ENCODE results near the gene RNF213.
A peak's percentile ranks its signal among the peaks of the same experiment; 100 is the strongest.
"Not testable (repeated sequence)": the region's sequence is repeated elsewhere in the genome, so short reads cannot be mapped to it uniquely, and the experiment has no call there.

RNF213 gene

DNA sequence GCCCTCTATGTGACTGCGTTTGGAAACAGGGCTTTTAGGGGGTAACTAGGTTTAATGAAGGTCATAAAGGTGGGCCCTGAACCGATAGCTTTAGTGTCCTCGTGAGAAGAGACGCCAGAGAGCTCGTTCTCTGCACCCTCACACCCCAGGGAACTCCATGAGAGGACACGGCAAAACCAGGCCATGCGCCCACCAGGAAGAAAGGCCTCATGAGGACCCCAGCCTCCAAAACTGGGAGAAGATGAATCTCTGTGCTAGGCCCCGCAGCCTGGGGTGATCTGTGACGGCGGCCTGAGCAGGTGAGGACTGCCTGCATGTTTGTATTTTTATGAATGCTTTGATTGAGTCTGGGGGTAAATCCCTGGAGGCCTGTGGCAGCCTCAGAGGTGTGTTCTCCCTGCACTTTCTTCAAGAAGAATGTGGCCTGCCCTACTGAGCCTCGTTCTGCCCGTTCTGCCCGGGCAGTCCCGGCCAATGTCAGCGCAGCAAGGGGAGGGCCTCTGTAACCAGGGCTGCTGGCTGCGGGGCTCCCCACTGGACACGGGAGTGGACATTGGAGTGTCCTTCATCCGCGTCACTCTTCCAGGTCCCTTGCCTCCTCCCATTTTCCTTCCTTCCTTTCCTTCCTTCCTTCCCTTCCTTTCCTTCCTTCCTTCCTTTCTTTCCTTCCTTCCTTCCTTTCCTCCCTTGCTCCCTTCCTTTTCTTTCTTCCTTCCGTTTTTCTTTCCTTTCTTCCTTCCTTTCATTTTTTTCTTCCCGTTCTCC lies 6.8 kb upstream of the RNF213 start:
- no peak for DNase-seq

DNA sequence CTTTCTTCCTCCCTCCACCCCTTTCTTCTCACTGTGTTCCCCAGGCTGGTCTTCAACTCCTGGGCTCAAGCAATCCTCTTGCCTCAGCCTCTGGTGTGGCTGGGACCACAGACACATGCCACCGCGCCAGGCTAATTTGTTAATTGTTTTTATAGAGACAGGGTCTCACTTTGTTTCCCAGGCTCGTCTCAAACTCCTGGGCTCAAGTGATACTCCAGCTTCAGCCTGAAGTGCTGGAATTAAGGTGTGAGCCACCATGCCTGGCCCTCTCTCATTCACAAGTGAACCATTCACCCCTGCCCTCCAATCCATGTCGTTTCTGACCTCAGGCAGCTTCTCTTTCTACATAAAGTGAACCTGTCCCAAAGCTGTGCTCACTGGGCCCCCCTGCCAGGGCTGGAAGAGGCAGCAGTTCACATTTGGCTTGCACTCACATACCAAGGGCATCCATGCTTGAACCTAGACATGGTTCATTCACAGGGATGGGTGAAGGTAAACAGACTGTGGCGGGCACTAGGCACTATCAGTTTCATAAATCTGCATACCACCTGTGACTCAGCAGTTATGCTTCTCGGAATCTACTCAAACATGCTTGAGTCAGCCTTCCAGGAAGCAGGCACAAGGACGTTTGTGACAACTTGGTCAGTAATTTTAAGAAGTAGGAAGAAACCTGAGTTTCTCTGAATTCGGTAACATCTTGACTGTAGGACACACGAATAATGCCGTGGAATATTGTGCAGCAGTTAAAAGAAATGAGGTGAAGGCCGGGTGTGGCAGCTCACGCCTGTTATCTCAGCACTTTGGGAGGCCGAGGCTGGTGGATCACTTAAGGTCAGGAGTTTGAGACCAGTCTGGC lies 6.0 kb upstream of the RNF213 start:
- DNase-seq = peak; percentile 53

DNA sequence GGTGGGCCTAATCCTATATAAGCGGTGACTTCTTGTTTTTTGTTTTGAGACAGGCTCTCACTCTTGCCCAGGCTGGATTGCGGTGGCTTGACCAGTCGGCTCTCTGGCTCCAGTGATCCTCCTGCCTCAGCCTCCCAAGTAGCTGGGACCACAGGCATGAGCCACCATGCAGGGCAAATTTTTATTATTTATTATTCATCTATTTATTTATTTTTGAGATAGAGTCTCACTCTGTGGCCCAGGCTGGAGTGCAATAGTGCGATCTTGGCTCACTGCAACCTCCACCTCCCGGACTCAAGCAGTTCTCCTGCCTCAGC lies 4.7 kb upstream of the RNF213 start:
- no peak for DNase-seq

DNA sequence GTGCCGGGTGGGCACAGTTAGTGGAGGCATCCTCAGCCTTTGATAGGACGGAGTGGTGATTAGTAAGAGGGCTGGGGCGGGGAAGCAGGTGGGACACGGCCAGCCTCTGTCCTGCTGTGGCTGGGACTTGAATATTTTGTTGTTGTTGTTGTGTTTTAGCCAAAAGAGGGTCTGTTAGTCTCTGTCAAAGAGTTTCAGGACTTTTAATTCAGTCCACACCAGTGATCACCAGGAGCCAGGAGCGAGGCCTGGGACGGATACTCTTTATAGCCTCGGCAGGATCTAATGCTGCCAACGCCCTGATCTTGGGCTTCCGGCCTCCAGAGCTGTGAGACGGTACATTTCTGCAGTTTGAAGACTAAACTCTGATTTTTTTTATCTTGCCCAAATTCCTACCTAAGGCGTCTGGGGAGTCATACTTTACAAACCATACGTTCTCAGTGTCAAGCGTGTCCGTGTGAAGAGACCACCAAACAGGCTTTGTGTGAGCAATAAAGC lies 2.9 kb upstream of the RNF213 start:
- no peak for DNase-seq

DNA sequence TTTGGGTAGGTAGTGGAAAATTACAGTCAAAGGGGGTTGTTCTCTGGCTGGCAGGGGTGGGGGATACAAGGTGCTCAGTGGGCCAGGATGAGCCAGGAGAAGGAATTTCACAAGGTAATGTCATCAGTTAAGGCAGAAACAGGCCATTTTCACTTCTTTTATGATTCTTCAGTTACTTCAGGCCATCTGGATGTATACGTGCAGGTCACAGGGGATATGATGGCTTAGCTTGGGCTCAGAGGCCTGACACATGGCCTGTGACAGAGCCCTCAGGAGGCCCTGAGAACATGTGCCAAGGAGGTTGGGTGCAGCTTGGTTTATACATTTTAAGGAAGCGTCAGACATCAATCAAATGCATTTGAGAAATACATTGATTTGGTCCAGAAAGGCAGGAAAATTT lies 2.4 kb upstream of the RNF213 start:
- DNase-seq = not testable (repeated sequence)

DNA sequence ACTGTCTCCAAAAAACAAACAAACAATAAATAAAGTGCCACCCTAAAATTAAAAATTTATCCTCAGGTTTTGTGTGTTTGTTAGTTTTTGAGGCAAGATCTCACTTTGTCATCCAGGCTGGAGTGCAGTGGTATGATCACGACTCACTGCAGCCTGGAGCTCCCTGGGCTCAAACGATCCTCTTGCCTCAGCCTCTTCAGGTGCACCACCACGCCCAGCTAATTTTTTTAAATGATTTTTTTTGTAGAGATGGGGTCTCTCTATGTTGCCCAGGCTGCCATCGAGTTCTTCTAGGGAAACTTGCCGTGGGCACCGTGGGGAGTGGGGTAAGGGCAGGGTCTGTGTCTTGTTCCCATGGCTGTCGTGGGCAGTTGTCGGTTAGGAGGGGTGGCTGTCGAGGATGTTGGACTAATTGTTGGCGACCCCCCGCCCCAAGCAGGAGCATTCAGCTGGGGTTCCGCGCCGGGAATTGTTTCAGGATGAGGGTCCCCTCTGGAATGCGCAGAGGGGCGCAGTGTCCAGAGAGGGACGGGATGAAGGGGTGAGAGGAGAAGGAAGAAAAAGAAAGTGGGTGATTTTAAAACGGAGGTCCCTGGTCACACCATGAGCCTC lies 1.1 kb upstream of the RNF213 start:
- DNase-seq = no peak

DNA sequence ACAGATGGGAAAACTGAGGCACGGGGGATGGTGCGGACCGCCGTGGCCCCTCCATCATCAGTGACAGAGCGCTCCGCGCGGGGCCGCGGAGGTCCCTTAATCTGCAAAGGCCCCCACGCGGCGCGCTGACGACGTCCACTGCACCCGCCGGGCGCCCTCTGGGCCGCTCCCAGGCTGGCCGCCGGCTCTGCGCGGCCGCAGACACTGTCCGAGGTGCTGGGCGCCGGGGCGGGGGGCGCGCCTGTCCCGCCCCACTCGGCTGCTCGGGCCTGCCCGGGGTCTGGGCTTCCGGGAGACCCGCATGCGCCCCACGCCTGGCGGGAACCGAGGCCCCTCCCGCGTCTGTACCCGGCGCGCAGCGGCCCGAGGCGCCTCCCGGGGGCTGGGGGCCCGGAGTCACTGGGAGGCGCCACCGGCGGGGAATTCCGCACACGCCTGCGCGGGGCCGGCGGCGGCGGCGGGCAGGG lies 550 bp upstream of the RNF213 start:
- DNase-seq = peak; percentile 82

DNA sequence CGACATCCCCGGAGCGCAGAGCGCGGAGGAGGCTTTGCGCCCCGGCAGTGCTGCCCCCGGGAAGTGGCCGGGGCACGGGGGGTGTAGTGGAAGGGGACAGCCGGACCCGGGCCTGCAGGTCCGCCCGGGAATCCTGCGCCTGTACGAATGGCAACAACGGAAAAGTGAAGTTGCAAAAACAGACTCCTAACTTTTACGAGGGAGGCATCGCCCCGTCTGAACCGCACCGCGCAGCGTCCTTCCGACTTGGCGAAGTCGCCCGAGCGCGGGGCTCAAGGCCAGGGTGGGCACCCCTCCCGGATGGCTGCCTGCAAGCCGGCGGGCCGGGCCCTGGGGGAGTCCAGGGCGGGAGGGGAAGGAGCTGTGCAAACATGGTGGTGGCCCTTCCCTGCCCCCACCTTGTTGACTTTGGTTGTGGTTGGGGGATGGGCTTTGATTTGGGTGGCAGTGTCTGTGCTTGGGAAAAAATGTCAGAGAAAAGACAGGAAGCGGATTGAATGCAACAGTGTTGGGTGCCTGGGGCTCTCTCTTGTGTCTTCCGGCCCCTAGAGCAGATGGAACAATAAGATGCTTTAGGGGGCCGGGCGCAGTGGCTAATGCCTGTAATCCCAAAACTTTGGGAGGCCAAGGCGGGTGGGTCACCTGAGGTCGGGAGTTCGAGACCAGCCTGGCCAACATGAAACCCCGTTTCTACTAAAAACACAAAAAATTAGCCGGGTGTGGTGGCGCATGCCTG lies 675 bp downstream of the RNF213 start:
- DNase-seq = peak; percentile 57

DNA sequence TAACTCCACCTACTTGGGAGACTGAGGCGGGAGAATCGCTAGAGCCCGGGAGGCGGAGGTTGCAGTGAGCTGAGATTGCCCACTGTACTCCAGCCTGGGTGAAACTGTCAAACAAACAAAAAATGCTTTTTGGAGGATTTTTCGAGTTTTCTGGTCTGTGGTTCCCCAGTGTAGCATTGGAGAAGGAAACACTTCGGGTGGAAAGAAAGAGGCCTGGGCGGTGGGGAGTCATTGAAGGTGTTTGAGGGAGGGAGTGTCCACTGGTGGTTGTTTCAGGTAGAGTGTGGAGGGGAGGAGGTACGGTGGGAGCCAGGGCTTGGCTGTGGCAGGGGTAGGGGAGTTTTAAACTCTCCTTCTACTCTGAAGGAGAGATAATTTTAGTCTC lies 1.2 kb downstream of the RNF213 start:
- DNase-seq = no peak

DNA sequence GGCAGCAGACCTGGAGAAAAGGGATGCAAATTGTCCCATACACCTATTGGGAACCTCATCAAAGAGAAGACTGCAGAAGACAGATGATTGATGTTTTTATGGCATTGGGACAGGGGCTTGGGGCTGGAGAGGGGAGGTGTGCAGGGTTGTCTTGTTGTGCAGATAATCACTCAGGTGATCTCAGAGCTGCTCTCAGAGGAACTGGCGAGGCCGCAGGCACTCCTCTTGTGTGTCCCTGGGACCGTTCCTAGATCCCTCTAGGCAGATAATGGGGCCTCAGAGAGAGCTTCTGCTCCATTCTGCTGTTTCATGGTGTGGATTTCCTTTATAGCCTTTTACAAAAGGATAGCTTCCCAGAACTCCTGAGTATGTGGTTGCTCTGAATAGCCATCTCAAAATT lies 1.6 kb downstream of the RNF213 start:
- DNase-seq = no peak

DNA sequence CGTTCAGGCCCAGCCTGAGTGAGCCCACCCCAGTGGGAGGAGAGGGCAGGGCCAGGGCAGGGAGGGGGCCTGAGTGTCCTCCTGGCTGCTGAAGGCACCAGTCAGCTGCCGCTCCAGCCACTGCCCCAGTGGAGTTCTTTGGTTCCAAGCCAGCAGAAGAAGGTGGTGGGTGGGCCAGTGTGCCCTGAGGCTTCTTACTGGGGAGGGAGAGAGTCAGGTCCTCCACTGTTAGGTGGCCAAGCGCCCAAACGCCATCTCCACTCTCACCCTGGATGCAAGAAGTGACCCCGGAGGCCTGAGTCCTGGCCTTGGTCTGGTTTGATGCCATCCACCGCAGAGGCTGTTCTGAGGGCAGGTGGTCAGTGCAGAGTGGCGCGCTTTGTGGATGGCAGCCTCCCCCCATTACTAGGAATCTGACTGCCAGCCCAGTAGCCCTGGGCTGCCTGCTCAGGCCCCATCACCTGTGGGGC lies 2.2 kb downstream of the RNF213 start:
- DNase-seq = no peak

DNA sequence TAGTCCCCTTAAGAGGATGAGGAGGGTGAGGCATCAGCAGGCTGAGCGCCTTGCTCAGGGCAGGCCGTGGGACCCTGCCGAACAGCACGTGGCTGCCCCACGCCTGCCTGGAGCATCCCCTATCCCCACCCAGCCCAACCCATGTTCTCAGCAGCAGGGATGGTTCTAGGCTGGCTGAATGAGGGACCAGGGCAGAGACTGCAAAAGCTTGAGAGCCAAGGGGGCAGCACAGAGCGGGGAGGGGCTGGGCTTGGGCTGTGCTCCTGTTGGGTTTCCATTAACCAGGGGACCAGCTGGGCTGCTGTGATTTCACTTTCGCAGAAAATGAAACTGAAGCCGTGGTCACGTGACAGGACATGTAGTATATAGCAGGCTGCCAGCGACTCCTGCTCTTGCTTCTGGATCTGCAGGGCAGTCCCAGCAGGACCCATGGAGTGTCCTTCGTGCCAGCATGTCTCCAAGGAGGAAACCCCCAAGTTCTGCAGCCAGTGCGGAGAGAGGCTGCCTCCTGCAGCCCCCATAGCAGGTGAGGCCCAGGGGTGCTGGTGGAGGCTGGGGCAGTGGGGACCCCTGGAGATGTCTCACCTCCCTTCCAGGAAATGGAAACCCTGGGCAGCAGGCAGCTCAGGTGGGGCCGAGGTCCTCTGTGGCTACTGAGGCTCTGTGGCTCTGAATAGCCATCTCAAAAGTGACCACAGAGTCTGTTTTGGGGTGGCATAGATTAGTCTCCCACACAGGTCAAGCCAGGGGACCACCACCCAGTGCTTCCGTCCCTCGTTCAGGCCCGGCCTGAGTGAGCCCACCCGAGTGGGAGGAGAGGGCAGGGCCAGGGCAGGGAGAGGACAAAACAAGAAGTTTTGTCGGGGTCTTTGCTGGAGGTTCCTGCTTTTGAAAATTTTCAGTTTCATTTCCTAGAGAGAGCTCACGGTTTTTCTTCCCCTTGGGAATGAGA lies 2.9 kb downstream of the RNF213 start:
- peak; percentile 81 for DNase-seq

DNA sequence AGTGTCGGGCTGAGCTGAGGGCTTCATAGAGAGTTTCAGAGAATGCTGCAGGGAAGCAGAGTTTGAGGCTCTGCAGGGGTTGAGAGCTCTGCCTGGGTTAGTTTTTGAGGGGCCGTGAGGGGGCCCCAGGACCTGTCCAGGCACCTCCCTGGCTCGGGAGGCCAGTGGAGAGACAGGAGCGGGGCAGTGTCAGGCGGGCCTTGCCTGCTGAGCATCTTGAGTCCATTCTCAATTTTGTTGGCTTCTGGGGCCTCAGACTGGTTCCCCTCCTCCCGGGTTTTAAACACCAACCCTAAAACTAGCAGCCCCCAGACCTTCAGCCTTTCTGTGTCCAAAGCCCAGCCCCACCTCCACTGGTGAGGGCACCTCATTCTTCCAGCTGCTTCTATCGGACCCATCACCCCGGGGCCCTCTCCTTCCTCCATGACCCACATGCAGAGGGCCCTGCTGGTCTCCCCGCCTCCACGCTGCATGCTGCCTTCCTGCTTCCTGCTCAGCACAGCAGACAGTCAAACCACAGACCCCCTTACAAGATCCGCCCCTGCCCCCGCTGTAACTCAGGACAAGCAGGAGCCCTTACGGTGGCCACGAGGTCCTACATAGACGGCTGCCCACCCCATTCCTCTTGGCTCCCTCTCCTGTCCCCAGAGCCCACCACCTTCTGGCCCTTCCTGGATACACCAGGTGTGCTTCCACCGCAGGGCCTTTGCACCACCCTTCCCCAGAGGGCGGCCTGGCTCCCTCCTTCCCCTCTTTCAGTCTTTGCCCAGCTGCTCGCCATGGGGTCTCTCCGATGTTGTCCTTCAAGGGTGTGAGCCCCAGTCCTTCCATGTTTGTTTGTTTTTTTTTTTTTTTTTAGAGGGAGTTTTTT lies 3.8 kb downstream of the RNF213 start:
- DNase-seq = peak; percentile 67

DNA sequence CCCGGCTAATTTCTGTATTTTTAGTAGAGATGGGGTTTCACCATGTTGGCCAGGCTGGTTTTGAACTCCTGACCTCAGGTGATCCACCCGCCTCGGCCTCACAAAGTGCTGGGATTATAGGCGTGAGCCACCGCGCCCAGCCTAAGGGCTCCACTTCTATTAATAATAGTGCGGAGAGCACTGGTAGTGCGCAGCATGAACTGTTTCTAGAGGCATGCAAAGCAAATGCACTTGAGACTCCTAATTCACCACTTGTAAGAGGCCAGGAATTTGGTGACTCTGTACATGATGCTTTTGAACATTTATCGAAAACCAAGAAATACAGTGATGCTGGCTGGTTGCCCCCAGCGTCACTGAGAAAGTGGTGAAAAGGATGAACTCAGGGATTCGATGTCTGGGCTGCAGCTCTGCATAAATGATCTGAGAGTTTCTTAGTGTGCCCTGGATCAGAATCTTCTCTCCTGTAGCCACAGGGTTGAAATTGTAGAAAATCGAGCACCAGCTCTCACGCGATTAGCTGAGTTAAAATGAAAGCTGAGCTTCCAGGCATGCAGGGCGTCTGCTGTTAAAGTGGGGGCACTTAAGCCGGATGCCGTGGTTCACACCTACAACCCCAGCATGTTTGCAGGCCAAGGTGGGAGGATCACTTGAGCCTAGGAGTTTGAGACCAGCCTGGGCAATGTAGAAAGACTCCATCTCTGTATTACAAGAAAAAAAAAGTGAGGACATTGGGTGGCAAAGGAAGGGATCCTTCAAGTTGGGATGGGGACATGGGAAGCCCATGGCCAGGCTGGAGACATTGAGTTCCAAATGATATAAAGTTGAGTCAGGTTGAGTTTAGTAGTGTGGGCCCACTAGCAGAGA lies 4.8 kb downstream of the RNF213 start:
- DNase-seq = peak; percentile 60

DNA sequence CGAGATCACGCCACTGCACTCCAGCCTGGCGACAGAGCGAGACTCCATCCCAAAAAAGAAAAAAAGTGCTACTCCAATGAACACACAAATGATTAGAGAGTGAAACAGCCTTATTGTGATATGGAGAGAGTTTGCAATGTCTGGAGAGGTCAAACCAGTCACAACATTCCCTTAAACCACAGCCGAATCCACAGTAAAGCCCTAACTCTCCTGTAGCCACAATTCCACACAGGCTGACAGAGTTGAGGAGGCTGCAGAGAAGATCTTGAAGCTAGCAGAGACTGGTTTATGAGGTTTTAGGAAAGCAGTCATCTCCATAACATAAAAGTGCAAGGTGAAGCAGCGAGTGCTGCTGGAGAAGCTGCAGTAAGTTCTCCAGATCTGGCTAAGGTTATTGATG lies 6.7 kb downstream of the RNF213 start:
- no peak for DNase-seq

DNA sequence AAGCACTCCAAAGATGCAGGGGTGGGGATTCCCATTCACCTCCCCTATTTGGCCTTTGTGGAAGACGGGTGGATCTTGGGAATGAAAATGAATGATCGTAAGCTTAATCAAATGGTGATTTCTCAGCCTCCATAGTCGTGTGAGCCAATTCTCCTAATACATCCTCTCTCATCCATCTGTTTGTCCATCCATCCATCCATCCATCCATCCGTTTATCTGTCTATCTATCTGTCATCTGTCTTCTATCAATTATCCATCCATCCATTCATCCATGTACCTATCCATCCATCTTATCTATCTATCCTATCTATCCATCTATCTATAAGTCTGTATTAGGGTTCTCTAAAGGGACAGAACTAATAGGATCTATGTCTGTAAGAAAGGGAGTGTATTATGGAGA lies 7.8 kb downstream of the RNF213 start:
- no peak for DNase-seq

DNA sequence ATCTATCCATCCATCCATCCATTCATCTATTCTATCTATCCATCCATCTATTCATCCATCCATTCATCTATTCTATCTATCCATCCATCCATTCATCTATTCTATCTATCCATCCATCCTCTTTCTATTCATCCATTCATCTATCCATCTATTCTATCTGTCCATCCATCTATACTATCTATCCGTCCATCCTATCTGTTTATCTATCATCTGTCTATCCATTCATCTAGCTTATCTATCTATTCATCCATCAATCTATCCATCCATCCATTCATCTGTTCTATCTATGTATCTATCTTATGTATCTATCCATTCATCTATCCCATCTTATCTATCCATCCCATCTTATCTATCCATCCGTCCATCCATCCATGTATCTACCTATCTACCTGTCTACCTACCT lies 8.8 kb downstream of the RNF213 start:
- DNase-seq = no peak

DNA sequence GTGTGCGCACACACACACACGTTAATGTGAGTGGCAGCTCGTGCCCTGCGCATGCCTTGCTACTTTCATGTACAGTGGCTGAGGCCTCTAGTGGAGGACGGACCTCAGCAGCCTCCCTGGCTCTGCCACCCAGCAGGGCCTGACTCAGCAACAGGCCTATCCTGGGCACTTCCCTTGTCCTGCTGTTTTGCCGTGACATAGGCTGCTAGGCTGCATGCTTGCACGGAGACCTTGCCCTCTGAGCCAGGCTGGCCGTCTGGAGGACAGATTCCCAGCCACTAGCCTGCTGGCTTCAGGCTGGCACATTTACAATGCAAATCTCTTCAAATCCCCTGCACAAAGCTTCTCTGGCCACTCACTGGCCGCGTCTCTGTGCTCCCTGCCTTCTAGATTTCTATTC lies 9.5 kb downstream of the RNF213 start:
- DNase-seq = no peak

DNA sequence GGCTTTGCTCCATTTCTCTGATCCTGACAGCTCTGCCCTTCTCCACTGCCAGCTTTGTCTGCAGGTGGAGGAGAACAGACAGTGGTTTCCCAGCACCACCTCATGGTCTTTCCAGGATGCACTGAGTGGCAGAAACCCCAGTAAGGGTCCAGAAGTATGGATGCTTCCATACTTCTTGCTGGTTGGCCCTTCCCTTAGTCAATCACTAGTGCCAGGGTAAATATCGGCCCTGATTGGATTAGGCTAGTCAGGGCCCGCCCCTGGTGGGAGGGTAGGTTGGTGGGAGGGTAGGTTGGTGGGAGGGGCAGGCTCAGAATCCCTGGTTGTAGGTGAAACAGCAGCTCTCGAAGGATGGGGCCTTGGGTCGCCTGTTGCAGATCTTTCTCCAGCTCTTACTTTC lies 10.2 kb downstream of the RNF213 start:
- DNase-seq = peak; percentile 44

DNA sequence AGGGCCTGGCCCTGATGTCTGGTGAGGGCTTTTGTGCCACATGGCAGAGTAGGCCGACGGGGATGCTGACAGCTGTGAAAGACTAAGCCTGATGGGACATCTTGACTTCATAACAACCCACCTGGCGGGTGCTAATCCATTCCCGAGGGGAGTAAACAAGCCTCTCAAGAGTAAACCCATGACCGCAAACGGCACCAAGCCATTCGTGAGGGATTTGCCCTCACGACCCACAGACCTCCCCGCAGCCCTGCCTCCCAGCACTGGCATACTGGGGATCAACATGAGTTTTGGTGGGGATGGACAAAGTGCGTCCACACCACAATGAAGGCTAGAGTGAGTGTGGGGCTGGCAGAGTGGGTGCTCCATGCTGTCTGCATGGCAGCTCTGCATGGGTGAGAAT lies 11.7 kb downstream of the RNF213 start:
- DNase-seq = no peak

Data from activated CD8-positive, alpha-beta memory T cell treated with anti-CD3 and anti-CD28 coated beads, Interleukin-2, amount 50 U/mL, for 4 hours (primary cell).